GM18526 (cell line): Measurements from ENCODE around the gene RPTN.

Source experiments
- POLR2A ChIP-seq: IDR thresholded peaks from 3 replicates; pipeline ENCODE4 v1.6.1; 2011; ENCODE audit not compliant: insufficient read length; ENCODE audit errors: extremely low read depth

RPTN gene, protein sequence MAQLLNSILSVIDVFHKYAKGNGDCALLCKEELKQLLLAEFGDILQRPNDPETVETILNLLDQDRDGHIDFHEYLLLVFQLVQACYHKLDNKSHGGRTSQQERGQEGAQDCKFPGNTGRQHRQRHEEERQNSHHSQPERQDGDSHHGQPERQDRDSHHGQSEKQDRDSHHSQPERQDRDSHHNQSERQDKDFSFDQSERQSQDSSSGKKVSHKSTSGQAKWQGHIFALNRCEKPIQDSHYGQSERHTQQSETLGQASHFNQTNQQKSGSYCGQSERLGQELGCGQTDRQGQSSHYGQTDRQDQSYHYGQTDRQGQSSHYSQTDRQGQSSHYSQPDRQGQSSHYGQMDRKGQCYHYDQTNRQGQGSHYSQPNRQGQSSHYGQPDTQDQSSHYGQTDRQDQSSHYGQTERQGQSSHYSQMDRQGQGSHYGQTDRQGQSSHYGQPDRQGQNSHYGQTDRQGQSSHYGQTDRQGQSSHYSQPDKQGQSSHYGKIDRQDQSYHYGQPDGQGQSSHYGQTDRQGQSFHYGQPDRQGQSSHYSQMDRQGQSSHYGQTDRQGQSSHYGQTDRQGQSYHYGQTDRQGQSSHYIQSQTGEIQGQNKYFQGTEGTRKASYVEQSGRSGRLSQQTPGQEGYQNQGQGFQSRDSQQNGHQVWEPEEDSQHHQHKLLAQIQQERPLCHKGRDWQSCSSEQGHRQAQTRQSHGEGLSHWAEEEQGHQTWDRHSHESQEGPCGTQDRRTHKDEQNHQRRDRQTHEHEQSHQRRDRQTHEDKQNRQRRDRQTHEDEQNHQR

GRCh38 chr1:152159144-152159543 lies at the start of gene RPTN:
TSS of gene RPTN (minus strand) at chr1:152159228. CDS start at chr1:152157889, 1,339 bp downstream.
- TF ChIP-seq POLR2A: no peak

- no peak for TF ChIP-seq POLR2A
Measured at GRCh38 chr1:152198982-152199381, 40.0 kb upstream of the RPTN start.

DNA sequence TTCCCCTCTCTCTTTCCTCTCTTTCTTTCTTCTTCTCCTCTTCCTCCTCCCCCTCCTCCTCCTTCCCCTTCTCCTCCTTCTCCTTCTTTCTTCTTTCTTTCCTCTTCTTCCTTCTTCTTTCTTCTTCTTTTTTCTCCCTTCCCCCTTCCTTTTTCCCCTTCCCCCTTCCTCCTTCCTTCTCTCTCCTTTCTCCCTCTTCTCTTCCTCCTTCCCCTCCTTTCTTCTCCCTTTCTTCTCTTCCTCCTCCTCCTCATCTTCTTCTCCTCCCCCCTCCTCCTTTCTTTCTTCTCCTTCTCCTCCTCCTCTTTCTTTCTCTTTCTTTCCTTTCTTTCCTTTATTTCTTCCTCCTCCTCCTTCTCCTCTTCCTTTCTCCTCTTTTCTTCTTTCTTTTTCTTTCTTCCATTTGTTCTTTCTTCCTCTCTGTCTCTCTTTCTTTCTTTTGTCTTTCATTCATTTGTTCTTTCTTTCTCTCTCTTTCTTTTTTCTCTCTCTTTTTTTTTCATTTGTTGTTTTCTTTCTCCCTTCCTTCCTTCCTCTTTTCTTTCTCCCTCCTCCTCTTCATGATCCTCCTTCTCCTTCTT lies 38.4 kb upstream of the RPTN start:
- no peak for TF ChIP-seq POLR2A

DNA sequence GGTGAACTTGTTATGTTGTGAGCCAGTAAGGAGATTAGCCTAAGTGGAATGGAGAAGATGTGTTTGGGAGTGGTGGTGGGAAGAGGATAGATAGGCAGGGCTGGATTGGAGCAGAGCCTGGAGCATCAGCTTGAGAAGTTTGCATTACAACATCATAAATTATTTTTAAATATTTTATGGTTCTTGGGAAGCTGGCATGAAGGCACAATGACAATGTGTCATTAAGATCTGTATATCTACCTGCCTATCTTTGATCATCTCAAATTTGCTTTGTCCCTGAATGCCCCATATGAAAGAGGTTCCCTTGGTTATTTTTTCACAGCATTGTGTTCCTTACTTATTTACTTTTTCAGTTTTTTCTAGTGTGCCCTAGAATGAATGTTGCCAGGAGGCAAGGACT lies 32.7 kb upstream of the RPTN start:
- TF ChIP-seq POLR2A: no peak

DNA sequence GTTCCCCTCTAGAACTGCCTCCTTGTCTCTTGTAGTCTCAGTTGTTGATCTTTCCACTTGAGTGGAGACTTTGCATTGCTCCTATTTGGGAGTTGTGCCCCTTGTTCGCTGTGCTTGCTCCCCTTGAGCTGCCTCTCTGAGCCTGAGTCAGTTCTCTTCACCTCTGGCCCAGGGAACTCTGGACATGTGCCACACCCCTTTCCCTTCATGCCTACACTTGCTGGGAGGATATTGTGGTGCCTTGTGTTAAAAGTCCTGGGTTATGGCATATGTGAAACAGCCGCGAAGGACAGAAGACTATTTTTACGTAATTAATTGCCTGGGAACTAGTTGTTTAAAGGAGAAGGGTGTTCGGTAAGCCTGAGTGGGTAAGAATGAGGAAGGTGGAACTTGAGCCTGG lies 32.2 kb upstream of the RPTN start:
- TF ChIP-seq POLR2A: no peak

- no peak for TF ChIP-seq POLR2A
Measured at GRCh38 chr1:152190589-152190988, 31.6 kb upstream of the RPTN start.

DNA sequence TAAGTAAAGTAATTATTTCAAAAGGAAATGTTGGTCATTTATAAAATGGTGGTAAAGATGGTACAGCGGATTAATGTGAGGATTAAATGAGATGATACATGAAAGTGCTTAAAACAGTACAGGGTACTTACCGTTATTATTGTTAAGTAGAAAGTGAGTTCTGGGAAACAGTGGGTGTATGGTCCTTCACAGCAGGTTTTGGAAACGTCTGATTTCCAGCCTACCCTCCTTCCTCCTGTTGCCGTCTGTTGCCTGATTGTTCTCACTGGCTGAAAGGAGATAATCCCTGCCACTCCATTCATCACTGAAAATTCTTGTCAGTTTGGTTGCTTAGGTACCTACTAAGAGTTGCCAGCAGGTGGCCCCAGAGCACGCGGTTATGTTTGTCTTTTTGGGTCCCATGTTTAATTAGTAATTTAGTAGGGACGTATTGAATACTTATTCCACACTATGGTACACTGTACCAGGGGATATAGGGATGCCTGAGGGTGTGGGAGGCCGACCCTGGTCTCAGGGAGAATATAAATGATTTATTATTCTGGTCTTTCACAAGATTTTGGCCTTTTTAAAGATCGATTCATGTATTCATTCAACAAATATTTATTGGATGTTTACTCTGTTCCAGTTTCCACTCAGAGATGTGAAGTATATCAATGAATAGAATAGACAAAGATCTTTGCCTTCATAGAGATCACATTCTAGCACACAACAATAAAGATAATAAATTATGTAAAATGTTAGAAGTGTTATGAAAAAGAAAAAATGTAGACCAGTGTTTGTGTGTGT lies 30.8 kb upstream of the RPTN start:
- no peak for TF ChIP-seq POLR2A

DNA sequence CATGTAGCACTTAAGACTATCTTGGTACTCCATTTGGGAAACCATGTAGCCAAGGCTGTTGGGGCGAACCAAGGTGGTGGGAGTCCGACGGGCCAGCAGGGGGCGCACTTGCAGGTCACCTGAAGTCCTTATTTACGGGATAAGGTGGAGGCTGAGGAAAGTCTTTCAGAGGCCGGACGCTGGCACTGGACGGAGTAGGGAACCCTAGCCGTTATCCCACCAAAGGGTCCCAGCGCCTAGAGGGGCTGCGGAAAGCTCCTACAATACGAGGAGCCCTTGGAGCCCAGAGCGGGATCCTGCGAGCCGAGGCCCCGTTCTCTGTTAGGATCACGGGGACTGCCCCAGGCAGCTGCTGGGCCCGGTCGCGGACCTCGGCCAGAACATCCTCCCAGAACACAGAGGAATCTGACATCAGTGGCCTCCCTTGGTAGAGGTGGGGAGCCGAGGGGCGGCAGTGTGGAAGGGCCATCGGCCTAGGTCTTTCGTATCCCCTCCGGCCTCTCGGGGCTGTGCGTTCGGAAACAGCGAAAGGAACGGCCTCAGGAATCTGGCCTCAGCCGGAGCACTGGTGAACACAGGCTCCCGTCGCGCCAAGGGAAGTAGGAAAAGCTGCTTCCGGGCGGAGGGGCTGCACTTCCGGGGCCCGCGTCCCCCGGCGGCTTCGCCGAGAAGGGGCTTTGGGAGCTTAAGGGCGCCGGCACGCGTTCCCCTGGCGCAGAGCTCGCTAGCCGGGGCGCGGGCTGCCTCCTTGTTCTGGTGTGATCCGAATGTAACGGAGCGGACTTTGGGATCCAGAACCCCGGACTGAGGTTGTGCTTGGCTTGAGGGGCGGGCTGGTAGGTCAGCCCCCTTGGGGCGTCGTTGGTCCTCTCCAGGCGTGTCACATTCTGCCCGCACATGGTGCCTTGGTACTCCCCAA lies 29.9 kb upstream of the RPTN start:
- no peak for TF ChIP-seq POLR2A

DNA sequence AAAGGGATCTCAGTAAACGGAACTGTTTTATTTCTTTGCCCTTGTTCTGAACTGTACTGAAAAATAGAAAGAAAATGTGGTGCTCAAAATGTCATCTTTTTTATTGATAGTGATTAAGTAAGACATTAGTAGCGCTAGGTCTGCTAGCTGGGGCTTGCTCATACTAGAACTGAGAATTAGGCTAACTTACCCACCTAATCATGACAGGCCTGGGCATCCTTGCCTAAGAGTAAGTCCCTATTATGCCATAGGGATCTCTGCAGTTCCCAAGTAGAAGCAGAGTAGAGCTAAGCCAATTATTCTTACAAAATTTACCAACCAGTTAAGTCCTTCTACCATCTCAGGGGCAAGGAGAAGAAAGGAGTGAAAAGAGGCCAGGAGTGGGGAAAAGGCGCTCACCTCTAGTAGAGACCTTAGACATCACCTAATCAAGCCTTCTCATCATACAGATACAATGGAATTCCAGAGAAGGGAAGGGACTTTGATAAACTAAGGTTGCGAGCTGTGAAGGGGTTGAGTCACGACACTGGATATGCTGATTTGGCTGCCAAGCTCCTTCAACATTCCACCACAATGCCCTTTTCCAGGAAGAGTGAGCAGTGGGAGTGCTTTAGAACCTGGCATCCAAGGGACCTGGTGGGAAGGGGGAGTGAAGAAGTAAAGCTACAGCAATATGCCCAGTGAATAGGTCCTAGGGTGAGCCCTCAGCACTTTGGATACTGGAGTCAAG lies 27.7 kb upstream of the RPTN start:
- no peak for TF ChIP-seq POLR2A

DNA sequence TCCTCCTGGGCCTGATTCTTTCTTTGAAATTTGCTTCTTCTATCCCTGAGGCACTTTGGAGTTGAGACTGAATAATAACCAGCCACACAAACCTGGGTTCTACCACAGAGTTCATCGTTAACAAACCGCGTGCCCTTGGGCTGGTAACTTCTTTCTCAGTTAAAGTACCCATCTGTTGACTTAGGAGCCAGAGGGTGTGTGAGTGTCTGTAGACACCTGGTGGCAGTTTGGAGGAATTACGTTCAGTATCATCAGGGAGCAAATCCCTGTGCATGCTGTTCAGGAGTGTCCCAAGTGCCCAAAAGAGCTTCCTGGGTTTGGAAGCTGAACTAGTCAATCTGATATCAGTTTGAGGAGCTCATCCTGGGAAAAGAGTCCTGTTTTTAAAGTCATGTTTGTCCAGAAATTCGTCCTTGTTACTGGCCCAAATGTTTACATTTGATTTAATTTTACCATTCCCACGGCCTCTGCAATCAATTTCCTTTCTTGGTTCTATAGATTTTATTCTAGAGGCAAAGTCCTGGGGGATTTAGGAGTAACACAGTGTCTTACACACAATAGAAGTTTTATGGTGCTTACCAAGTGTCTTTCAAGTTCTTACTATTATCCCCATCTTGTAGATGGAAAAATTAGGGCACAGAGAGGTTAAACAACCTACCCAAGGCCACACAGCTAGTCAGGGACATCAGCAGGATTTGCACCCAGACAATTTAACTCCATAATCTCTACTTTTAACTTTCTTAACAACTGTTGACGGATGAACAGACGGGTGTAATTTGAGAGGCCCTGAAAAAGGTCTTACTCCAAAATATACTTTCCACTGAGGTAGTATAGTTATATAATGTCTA lies 26.7 kb upstream of the RPTN start:
- no peak for TF ChIP-seq POLR2A

GRCh38 chr1:152182944-152183361 lies 23.9 kb upstream of the RPTN start:
- TF ChIP-seq POLR2A: no peak

DNA sequence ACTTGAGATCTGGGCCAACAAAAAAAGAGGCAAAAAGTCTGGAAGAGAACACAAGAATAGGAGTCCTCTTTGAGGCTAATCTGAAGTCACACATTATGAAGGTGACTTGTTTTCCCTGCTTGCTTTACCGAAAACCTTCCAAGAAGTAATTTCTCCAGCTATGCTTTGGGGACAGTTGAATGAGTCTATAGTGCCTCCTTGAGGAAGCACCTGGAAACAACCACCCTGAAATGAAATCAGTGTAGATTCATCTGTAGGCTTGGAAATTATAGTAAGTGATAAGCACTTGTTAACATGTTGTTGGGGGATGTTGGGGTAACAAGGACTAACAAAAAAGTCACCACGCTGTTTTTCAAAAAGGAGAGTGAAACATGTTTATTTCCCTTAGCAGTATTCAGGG lies 23.4 kb upstream of the RPTN start:
- TF ChIP-seq POLR2A: no peak

DNA sequence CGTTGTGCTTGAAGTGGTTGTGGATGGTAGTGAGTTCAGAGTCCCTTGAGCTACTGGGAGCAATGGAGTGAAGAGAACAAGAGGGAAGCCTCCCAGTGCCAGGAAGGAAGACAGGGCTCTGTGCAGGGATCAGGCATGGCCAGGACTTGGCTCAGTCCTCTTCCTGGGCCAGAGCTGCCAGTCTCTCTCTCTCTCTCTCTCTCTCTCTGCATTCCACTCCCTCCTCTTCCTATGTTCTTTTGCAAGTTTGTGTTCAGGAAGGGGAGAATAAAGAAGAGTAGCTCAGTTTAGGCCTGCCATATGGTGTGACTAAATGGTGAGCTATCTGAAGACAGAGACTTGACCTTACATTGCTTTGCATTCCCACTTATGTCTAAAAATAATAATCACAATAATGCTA lies 20.5 kb upstream of the RPTN start:
- no peak for TF ChIP-seq POLR2A
